Glutamatergic neuron (in vitro differentiated cells): ENCODE measurements around the gene CKAP4. TPM values are rescaled to one million over a fixed set of nuclear protein-coding genes. Genes with fewer than 3 reads are reported as not detected.

Experiments used
- DNase-seq: peaks from one replicate; pipeline ENCODE4 v3.0.0; 2022
- H3K27ac Mint-ChIP-seq: one replicate; pipeline ENCODE4 v1.8.0; 2020; ENCODE audit warnings: mild to moderate bottlenecking, mixed read lengths, inconsistent platforms; ENCODE audit not compliant: unreplicated experiment
- H3K27me3 Mint-ChIP-seq: one replicate; pipeline ENCODE4 v1.8.0; 2020; ENCODE audit warnings: mild to moderate bottlenecking, moderate library complexity, mixed read lengths, inconsistent platforms; ENCODE audit not compliant: unreplicated experiment
- H3K36me3 Mint-ChIP-seq: one replicate; pipeline ENCODE4 v1.8.0; 2020; ENCODE audit warnings: mild to moderate bottlenecking, mixed read lengths, inconsistent platforms; ENCODE audit not compliant: unreplicated experiment
- H3K4me1 Mint-ChIP-seq: one replicate; pipeline ENCODE4 v1.8.0; 2020; ENCODE audit warnings: mild to moderate bottlenecking, low read depth, mixed read lengths, inconsistent platforms; ENCODE audit not compliant: unreplicated experiment
- H3K4me3 Mint-ChIP-seq: one replicate; pipeline ENCODE4 v1.8.0; 2020; ENCODE audit warnings: mild to moderate bottlenecking, mixed read lengths, inconsistent platforms; ENCODE audit not compliant: unreplicated experiment
- H3K9me3 Mint-ChIP-seq: one replicate; pipeline ENCODE4 v1.8.0; 2020; ENCODE audit warnings: mild to moderate bottlenecking, moderate library complexity, mixed read lengths, inconsistent platforms; ENCODE audit not compliant: unreplicated experiment
- total RNA-seq: library from RNA; stranded (reverse); fragmentation: NEBNext Ultra II Directional; extraction: Animal tissue kit (Norgen Biotek cat#: 25700); gene quantifications from one replicate; pipeline ENCODE4 v1.2.1, GENCODE V29; 2021; ENCODE audit not compliant: unreplicated experiment
- TF ChIP-seq, protein P1 (sequence below): fragments of 200-600 bp; sonication (generic); IDR thresholded peaks from one replicate; pipeline ENCODE4 v1.5.0; 2021; ENCODE audit not compliant: partially characterized antibody, unreplicated experiment

The CKAP4 gene
- total RNA-seq, 1 donor from 2014 or later, result 87.0 TPM

DNA sequence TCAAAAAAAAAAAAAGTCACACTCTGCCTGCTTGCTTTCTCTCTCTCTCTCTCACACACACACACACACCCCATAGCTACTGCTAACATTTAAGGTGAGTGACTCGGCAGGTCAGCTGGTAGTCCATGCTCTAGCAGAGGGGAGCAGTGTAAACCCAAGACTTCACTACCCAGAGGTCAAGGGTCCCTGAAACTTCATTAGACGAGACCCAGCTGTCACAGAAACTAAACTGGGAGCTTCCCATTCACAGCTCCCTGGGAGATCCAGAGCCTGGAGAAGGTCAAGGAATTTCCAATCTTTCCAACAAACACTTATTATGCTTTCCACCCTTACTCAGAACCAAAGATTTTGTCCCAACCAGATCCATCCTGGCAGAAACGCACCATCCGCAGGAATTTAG lies 33.2 kb downstream of the CKAP4 start:
- no peak overlapping the region for H3K4me3 Mint-ChIP-seq
- DNase-seq, result no peak
- no peaks in the 10 kb centered on the region for H3K27me3 Mint-ChIP-seq
- H3K36me3 Mint-ChIP-seq, result peaks cover 8% of the 10 kb centered on the region
- H3K27ac Mint-ChIP-seq, result no peak overlapping the region
- H3K4me1 Mint-ChIP-seq, result peaks cover 4% of the 10 kb centered on the region
- peaks cover 2% of the 10 kb centered on the region for H3K9me3 Mint-ChIP-seq
- TF ChIP-seq, protein P1, sequence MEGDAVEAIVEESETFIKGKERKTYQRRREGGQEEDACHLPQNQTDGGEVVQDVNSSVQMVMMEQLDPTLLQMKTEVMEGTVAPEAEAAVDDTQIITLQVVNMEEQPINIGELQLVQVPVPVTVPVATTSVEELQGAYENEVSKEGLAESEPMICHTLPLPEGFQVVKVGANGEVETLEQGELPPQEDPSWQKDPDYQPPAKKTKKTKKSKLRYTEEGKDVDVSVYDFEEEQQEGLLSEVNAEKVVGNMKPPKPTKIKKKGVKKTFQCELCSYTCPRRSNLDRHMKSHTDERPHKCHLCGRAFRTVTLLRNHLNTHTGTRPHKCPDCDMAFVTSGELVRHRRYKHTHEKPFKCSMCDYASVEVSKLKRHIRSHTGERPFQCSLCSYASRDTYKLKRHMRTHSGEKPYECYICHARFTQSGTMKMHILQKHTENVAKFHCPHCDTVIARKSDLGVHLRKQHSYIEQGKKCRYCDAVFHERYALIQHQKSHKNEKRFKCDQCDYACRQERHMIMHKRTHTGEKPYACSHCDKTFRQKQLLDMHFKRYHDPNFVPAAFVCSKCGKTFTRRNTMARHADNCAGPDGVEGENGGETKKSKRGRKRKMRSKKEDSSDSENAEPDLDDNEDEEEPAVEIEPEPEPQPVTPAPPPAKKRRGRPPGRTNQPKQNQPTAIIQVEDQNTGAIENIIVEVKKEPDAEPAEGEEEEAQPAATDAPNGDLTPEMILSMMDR, result no peak

DNA sequence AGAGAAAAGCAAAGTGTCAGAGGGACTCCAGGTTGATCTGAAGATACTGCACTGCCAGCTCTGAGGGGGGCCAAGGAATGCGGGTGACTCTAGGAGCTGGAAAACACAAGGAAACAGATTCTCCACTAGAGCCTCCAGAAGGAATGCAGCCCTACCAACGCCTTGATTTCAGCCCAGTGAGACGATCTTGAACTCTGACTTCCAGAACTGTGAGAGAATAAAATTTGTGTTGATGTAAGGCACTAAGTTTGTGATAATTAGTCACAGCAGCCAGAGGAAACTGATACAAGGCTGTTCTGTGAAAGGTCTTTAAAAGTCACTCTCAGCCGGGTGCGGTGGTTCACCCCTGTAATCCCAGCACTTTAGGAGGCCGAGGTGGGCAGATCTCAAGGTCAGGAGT lies 34.2 kb downstream of the CKAP4 start:
- Mint-ChIP-seq H3K9me3 (peaks cover 2% of the 10 kb centered on the region), H3K4me3 (no peak overlapping the region), H3K27ac (no peak overlapping the region), H3K27me3 (no peaks in the 10 kb centered on the region), H3K36me3 (peaks cover 8% of the 10 kb centered on the region), H3K4me1 (peaks cover 4% of the 10 kb centered on the region)
- no peak for DNase-seq
- TF ChIP-seq, protein P1, result no peak

DNA sequence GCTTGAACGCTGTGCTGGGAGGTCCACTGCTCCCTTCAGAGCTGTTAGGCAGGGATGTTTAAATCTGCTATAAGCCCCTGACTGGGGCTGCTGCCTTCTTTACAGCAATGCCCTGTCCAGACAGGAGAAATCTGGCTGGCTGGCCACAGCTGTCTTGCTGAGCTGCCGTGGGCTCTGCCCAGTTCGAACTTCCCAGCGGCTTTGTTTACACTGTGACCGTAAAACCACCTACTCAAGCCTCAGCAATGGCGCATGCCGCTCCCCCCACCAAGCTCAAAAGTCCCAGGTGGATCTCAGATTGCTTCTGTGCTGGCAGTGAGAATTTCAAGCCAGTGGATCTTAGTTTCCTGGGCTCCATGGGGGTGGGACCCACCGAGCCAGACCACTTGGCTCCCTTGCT lies 35.8 kb downstream of the CKAP4 start:
- no peak overlapping the region for H3K27ac Mint-ChIP-seq
- no peak for DNase-seq
- H3K27me3 Mint-ChIP-seq, result no peaks in the 10 kb centered on the region

DNA sequence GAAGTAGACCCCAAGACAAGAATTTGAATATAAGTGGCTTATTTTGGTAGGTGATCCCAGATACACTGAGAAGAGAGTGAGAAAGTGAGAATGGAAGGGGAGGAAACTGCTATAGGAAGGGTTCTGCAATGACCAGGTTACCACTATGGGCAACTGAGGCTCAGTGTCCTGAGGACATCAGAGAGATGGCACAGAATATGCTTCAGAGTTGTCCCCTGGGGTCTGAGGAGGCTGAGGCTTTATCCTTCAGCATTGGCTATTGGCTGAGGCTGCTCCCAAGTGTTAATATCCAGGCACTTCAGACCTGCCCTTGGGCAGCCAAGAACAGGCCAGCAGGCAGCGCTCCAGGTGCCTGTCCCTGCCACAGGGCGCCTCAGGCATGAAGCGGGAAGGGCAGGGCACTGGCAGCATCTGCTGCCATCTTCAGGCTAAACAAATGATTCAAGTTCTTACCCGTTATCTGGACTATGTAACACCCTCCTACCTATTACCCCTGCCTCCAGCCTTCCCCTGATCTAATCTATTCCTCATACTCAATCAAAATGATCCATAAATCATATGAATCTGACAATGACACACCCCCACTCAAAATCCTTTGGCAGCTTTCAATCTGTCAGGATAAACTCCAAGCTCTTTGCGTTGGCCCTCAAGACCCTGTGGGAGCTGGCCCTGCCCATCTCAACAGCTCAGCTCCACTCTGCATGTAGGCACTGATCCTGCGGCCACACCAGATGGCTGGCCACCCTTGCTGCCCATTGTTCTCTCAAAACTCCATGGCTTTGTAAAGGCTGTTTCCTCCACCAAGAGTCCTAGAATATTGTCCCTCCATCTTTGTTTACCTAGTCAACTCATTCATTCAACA lies 42.4 kb downstream of the CKAP4 start:
- Mint-ChIP-seq H3K36me3 (peaks cover 9% of the 10 kb centered on the region), H3K9me3 (peaks cover 2% of the 10 kb centered on the region), H3K4me1 (no peaks in the 10 kb centered on the region), H3K4me3 (no peak overlapping the region), H3K27ac (no peak overlapping the region), H3K27me3 (no peaks in the 10 kb centered on the region)
- no peak for DNase-seq
- TF ChIP-seq, protein P1, result no peak

More for the DNA sequence above, 35.8 kb downstream of the CKAP4 start:
- no peaks in the 10 kb centered on the region for H3K9me3 Mint-ChIP-seq
- H3K36me3 Mint-ChIP-seq, result no peaks in the 10 kb centered on the region
- TF ChIP-seq, protein P1, result no peak
- peaks cover 4% of the 10 kb centered on the region for H3K4me1 Mint-ChIP-seq
- H3K4me3 Mint-ChIP-seq, result no peak overlapping the region

DNA sequence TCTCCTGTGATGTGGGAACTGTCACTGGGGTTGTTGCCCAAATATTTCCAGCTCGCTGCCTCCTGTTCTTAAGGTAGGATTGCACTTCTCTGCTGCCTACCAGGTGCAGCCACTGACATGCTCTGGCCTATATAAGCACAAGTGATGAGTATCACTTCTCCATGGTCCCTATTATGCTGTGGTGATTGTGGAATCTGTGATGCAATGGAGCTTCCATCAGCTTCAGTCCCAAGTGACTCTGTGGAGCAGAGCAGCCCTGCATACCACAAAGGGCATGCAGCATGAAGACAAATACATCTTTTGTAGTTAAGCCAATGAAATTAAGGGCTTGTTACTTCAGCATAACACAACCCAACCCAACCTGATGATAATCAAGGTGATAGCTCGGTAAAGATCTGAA lies 43.5 kb downstream of the CKAP4 start:
- H3K36me3 Mint-ChIP-seq, result peaks cover 9% of the 10 kb centered on the region
- TF ChIP-seq, protein P1, result no peak
- H3K4me1 Mint-ChIP-seq, result no peaks in the 10 kb centered on the region
- no peak for DNase-seq
- H3K27me3 Mint-ChIP-seq, result no peaks in the 10 kb centered on the region
- no peak overlapping the region for H3K4me3 Mint-ChIP-seq
- peaks cover 2% of the 10 kb centered on the region for H3K9me3 Mint-ChIP-seq
- H3K27ac Mint-ChIP-seq, result no peak overlapping the region
